Measurements from ENCODE around the gene ESRRA.

DNA sequence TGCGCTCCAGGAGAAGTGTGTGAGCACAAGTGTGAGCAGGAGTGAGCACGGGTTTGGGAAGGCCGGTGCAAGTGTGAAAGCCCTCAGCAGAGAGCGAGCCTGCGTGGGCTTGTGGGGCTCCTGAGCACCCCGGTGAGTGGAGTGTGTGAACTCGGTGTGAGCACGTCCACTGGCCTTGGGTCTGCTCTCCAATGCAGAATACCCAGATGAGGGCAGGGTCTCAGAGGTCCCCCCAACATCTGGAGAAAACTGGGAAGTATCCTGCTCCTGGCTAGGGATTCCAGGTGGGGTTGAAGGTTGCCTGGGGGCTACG lies 1.2 kb downstream of the ESRRA start:
- TF ChIP-seq, protein P1, sequence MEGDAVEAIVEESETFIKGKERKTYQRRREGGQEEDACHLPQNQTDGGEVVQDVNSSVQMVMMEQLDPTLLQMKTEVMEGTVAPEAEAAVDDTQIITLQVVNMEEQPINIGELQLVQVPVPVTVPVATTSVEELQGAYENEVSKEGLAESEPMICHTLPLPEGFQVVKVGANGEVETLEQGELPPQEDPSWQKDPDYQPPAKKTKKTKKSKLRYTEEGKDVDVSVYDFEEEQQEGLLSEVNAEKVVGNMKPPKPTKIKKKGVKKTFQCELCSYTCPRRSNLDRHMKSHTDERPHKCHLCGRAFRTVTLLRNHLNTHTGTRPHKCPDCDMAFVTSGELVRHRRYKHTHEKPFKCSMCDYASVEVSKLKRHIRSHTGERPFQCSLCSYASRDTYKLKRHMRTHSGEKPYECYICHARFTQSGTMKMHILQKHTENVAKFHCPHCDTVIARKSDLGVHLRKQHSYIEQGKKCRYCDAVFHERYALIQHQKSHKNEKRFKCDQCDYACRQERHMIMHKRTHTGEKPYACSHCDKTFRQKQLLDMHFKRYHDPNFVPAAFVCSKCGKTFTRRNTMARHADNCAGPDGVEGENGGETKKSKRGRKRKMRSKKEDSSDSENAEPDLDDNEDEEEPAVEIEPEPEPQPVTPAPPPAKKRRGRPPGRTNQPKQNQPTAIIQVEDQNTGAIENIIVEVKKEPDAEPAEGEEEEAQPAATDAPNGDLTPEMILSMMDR (IDR thresholded peaks at IDR 0.05): no peak
- no peak for TF ChIP-seq POLR2A (IDR thresholded peaks at IDR 0.05)
